SIG-M5 treated with dmso at 0.1 percent for 504 hours (cell line): ENCODE data around the gene TNIP3.
"Not testable (repeated sequence)": the region's sequence is repeated elsewhere in the genome, so short reads cannot be mapped to it uniquely, and the experiment has no call there.

Experiments used
- DNase-seq: peaks from one replicate; lab custom pipeline; 2025; ENCODE audit not compliant: unreplicated experiment; lab: John Stamatoyannopoulos, UW

TNIP3 gene, protein sequence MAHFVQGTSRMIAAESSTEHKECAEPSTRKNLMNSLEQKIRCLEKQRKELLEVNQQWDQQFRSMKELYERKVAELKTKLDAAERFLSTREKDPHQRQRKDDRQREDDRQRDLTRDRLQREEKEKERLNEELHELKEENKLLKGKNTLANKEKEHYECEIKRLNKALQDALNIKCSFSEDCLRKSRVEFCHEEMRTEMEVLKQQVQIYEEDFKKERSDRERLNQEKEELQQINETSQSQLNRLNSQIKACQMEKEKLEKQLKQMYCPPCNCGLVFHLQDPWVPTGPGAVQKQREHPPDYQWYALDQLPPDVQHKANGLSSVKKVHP

DNA sequence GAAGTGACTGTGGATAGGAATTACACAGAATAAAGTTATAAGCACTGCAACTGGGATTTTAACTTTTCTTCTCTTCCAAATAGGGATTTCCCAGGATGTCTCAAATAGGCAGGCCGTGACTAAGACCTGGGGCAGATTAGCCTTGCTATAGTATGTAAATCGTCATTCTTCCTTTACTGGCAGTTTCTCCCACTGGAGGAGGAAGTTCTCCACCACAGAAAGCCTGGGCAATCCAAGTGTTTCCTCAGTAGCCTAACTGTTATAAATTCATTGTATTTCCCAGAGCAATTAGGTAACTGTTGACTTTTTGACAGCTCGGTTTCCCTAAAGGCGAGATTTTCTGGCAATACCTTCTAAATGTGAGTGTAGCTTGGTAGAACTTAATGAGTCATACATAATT, at the start of gene TNIP3:
Gene TNIP3 (minus strand): TSS at position 31 of the 400 bp plus-strand sequence. CDS start 196 bp downstream, outside the sequence.
- no peak for DNase-seq

DNA sequence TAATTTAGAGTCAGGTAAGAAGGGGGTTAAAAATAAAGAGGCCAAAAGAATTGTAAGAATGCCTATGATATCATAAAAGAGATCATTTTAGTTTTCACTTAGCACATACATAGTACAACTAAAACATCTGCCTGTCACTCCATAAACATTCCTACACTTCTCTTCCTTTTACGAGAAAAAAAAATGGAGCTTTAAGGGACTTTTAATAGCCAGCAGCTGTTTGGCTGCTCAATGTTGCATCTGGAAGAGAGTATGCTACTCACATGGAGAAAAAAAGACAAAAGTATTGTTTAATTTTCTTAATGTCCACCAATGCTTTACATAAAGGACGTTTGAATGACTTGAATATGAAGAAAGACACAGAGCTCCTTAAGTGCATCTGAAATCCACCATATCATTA, 48.7 kb upstream of the TNIP3 start:
- no peak for DNase-seq

DNA sequence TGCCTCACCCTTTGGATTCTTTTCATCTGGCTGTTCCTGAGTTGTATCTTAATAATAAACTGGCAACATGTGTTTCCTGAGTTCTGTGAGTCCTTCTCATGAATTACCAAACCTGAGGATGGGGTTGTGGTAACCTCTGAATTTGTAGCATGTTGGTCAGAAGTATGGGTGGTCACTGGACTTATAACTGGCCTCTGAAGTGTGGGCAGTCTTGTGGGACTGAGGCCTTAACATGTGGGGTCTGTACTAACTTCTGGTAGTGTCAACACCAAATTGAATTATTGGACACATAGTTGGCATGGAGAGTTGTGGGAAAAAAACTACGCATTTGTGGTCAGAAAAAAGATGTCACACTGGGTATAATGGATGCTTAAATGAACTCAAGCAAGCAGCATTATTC, 45.0 kb upstream of the TNIP3 start:
- DNase-seq = no peak

DNA sequence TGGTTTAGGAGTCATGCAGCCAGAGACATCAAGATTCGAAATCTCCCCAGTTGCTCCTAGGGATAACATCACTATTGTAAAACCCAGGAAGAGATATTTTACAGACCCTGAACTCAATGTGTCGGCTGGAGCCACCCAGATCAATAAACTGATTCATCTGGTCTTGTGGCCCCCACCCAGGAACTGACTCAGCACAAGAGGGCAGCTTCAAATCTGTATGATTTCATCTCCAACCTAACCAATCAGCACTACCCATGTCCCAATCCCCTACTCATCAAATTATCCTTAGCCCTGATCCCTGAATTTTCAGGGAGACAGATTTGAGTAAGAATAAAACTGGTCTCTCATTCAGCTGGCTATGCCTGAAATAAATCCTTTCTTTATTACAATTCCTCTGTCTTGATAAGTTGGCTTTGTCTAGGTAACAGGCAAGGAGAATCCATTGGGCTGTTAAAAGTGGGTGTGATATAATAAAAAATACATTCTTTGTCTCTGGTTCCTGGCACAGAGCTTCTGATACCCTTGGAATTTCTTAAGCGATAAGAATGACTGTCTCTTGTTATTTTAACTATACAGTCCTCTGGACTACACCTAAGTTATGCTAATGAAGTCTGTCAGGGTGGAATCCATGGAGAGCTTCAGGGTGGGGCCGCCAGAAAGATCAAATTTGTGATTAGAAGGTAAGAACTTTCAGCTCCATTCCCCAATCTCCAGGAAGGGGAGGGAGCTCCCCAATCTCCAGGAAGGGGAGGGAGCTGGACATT, 44.3 kb upstream of the TNIP3 start:
- no peak for DNase-seq

DNA sequence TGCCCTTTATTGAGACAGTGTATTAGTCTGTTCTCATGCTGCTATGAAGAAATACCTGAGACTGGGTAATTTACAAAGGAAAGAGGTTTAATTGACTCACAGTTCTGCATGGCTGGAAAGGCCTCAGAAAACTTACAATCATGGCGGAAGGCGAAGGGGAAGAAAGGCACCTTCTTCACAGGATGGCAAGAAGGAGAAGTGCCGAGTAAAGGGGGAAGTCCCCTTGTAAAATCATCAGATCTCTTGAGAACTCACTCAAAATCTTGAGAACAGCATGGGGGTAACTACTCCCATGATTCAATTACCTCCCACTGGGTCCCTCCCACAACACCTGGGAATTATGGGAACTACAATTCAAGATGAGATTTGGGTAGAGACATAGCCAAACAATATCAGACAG, 41.7 kb upstream of the TNIP3 start:
- not testable (repeated sequence) for DNase-seq

DNA sequence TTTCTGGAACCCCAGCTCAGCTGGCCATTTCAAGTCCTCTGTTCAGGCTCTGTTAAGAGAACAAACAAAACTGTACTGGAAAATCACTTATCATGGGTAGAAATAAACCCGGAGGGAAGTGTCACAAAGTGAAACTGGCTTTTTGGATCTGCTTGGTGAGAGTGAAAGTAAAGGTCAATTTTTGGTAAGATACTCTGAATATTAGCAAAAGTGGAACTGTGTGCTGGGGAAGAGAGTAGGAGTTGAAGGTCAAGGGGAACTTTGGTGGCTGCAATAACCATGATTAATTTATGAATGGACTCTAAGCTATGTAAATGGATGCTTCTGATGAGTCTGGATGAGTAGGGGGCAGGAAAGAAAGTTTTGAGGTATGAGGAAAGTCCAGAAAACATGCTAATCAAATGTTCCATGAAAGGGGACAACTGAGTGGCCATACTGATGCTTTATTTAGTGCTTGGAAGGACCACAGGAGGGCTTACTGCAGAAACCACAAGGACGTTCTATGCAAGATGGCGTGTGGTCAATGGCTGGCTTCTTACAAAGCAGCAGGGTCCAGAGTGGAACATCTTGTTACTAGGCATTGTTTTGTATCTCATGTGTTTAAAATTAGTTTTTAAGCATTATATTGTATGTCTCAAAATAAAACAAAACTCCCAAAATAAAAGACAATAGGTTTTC, 36.8 kb upstream of the TNIP3 start:
- no peak for DNase-seq

DNA sequence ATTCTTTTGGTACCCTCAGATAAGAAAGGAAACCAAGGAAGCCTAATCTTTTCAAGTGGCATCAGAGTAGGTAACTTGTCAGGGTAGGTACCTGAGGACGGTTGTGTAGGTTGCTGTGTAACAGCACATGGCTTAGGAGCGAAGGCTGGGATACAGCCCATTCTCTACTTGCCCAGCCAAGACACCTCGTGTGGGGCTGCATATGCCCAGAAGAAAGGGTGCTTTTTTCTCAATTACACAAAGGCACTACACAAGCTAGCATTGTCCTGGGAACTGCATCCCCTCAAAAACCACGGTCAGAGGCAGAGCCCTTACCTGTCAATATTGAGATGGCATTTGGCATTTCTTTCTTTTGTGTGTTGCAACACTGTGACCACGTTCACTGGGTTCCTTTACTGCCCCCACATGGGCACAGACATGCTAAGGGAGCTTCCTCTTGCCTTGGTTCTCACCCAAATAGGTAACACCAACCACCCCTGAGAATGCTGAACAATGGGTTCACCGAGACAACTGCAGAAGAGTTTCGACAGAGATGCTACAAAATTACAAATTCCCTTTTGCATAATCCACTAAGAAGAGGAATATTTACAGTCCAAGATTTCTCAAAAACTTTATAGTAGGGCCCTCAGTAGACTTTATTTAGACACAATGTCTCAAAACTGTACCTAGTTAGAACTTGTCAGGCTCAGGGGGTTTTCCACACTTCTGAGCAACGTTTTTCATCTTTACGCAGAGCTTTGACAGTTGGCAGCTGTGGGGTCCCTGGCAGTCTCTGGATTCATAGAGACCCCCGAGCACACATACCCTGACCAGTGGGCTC, 35.8 kb upstream of the TNIP3 start:
- DNase-seq = no peak

DNA sequence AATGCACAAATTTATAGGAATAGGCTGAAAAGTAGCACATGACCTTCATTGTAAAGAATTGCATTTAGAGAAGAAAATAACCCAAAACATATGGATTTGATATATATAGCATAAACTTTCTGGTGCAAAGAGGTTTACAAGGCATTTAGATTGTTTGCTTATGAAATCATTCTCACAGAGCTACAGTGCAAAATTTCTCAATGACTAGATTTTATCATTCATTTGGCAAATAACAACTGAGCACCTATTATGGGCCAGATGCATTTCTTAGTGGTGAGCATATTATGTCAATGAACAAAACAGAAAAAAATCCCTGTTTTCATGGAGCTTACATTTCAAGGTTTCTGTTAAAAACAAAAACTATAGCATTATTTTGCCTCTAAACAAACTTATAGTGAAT, 34.1 kb upstream of the TNIP3 start:
- no peak for DNase-seq

DNA sequence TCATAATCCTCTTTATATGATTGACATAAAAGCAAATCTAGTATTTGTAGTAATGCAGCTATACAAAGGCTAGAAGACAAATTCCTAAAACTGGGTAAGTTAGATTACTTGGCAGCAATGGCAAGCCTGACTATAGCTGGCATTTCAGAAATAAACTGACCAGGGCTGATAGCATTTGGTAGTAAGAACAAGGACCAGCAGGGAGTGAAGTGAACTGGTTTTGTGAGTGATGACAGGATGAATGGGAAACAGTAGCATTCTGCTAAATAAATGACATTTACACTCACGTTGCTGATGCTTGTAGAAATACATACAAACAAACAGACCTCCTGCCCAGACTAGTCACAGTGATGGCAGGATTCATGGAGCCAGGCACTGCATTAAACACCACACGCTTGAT, 31.5 kb upstream of the TNIP3 start:
- DNase-seq = no peak

DNA sequence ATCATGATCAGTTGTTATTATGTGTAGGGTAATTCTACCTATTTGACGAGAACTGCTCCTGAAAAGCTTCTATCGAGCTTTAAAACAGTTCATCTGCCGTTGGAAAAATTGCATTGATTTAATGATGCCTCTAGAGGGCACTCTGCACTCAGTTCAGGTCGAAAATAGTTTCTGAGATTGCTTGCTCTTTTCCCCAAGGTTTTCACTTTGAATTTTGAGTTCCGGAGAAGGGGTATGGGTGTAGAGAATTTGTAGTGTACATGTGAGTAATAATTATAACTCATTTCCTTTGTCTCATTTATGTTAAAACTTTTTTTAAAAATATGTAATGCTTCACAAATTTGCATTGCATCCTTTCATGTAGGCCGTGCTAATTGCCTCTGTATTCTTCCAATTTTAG, 28.4 kb upstream of the TNIP3 start:
- peak; percentile 45 for DNase-seq

DNA sequence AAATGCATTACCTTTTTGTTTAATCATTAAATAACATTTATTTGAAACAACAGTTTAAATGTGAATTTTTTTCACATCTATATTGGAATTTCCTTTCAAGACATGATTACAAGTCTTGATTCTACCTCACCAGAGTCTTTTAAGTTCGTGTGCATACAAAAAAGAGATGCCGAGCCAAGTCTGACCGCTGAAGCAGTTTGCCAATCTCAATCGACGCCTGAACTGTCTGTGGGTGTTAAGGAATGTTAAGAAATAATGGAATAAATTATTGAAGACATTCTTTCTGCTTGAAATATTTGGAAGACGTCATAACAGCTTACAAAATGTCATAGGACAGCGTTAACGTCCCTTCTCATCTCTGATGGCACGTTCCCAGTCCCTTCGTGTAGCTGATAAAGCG, 27.9 kb upstream of the TNIP3 start:
- no peak for DNase-seq

DNA sequence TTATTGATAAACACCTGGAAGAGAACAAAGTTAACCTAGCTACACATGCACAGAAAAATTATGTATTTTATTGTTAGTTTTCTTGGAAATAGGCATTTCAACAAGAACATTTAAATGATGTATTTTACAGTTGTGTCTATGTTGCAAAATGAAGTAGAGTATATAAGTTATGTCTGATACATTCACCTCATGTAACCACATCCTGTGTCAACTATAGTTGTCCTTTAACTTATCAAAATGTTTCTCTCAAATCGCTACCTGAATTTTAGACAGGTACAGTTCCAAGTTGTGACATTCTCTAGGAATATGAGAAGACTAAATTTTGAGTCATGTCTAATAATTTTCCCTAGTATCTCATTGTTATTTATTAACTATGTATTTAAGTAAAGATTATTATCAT, 27.2 kb upstream of the TNIP3 start:
- DNase-seq = no peak

DNA sequence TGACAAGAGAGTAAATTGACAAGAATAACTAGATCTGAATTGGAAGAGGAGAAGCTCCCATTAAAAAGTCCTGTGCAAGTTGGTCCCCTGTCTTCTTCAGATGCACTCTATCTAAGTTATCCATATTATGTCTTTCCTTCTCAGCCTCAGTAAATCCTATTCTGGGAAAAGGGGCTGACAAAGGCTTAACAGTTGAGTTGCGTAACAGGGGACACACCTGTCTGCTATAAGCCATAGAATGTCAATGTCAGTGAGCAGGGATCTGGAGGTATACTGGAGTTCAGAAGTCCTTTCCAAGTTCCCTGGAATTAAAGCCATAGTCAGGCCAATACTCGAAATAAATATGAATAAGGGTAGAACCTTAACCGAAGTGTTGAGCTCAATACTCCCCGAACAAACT, 26.3 kb upstream of the TNIP3 start:
- no peak for DNase-seq

DNA sequence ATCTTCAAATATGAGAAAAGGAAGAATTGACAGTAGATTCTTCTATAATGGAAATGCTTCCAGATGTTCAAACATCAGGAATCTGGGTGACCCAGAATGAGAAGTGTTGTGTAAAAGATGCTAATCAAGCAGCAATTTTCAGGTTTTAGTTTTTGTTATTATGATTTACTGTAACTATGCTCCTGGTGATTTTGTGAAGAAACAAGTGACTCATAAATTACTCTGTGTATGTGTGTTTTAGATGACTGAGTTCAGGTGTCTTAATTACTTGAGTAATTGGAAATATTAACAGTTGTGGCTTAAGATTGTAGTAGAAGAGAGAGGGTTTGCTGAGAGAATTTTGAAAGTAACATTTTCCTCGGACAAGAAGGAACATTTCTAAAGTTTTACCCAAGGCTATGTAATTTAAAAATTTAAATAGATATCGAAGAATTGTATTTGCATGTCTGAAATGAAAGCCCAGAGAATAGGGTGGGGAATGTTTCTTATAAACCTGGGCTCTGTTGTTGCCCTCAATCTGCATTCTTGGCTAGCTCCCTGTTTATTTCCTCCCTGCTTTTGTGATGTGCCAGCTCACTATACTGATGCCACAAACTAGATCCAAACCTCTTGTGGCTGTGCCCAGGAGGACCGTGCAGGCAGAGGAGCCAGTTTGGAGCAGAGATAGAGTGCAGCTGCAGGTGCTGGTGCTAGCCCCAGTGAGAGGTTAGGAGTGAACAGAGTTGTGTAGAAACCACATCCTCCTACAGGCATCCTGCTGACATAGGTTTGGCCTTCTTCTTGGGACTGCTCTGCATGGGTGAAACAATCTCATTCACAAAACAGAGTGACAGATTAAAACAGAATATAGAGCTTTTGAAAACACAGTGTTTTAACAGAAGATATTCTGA, 25.4 kb upstream of the TNIP3 start:
- no peak for DNase-seq

DNA sequence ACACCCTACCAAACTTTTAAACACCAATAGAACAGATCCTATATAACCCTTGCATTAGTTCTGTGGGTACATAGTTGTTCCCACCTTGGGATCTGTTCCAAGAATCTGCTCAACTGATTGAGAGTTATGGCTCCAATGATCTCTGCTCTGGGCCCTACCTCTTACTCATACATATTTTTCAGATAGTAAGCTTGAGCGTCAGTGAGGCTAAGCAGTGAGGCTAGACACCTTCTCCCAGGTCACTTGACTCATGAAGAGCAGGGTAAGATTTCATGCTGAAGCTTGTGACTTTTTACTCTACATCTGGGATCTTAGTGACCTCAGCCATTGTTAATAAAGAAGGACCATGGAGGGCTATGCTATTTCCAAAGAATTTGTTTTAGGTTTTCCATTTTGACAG, 23.1 kb upstream of the TNIP3 start:
- no peak for DNase-seq

DNA sequence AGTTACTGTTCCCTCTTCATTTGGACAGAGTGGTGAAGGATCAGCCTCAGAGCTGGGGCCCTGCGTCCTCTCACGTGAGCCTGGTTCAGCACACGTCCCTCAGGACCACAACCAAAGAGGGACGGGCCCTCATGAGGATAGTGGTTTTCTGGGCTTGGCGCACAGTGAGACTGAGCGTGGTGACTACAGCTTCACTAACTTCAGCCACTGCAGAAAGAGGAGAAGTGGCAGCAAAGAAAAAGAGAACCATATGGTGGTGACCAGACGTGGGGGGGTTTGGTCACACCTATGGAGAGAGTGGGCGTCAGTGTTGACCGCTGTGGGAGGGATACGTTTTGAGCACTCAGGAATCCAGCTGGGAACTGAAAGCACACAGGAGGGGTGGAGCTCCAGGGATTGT, 21.8 kb upstream of the TNIP3 start:
- no peak for DNase-seq

DNA sequence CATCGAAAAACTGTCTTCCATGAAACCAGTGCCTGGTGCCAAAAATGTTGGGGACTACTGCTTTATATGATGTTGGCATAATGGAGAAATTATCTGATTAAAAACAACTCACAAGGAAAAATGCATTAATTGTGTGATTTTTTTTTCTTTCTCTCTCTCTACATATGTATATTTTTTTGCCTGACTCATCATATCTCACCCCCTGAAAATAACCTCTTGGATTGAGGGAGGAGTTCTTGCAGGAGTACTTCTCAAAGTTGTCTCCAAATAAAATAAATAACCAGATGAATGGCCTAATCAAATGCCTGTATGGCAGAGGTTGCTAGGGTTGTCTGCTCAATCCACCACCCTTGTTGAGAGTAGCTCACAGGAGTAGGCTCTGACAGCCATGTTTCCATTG, 19.9 kb upstream of the TNIP3 start:
- no peak for DNase-seq

DNA sequence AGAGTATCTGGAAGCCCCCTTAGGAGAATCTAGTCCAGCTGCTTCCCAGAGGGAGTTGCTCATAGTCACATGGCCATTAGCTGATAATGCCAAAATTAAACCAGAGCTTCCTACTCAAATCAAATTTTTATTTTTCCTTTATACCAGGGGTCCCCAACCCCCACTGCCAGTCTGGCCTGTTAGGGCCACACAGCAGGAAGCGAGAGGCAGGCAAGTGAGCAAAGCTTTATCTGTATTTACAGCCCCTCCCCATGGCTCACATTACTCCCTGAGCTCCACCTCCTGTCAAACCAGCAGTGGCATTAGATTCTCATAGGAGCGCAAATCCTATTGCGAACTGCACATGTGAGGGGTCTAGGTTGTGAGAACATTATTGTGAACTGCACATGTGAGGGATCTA, 19.2 kb upstream of the TNIP3 start:
- DNase-seq = no peak

DNA sequence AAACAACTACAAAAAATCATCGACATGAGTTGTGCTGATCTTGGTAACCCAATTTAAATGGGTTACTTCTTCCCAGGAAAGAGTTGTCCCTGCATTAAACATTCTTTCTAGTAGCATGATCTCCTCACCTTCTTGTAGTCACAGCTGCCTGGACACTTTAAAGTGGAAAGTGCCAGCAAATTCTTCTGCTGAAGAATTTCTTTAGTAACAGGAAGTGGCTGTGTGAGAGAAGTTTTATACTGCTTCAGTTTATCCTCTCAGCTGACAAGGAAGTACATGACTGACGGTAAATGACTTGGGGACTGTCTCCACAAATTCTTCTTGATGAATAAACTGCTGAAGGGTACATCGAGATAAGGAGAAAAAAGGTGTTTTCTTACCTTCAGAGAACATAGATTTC, 18.2 kb upstream of the TNIP3 start:
- DNase-seq = peak; percentile 42

DNA sequence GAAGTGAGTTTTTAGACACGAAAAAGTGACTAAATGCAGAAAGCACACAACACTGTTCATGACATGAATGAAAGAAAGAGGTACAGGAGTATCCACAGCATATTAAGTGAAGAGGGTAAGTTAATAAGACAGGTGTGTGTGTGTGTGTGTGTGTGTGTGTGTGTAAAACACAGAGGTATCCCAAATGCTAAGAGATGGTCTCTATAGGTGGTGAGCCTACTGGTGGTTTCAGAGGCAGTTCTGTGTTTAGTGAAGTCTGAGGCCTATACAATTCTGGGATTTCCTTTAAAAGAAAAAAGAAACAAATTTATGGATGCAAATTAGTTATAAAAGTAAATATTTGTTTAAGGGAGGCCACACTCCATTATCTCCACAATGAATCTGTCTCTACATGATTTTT, 17.4 kb upstream of the TNIP3 start:
- no peak for DNase-seq
